Measurements from ENCODE around the gene FAM180A.

FAM180A gene

DNA sequence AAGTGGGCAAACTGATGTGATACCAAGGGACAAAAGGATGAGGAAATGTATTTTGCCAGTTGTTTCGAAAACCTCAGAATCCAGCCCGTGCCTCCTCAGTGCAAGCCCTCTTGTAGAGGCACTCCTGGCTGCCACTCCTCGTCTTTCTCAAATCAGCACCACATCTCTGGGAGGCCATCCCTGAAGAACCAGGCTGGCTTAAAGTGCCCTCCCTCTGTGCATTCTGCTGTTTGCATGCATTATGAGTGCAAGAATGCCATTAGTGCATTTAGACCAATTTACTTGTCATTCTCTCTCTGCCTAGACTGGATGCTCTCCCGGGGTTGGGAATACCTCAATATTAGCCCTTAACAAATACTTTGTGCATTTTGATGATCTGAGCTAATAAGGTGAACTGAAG lies 19.9 kb upstream of the FAM180A start:
- DNase-seq (ENCODE audit: low read depth), result no peak
- no peak for TF ChIP-seq CTCF (IDR thresholded peaks at IDR 0.05; ENCODE audit: control insufficient read depth, insufficient read depth, low read depth, low read length, missing control alignments)
- no peak overlapping the region for H3K4me3 ChIP-seq (ENCODE audit: control insufficient read depth, low read depth, low read length)

DNA sequence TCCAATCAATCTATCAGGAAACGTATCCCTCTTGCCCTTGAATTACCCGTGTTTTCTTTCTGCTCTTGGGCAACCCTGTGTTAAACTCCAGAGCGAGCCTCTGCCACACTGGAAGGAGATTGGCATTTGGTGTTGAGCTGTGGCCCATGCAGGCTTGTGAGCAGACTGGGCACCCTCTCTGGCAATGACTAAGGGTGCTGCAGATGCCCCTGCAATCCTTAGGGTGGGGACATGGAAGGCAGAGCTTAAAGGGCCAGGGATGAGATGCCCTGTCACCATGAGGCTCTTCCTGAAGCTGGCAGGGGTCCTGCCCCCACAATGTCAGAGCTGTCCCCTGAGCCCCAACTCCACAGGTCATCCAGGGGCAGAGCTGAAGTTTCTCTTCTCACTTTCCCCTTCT lies 19.5 kb upstream of the FAM180A start:
- DNase-seq (ENCODE audit: low read depth), result no peak
- TF ChIP-seq CTCF (IDR thresholded peaks at IDR 0.05; ENCODE audit: control insufficient read depth, insufficient read depth, low read depth, low read length, missing control alignments), result no peak
- H3K4me3 ChIP-seq (ENCODE audit: control insufficient read depth, low read depth, low read length), result no peak overlapping the region

DNA sequence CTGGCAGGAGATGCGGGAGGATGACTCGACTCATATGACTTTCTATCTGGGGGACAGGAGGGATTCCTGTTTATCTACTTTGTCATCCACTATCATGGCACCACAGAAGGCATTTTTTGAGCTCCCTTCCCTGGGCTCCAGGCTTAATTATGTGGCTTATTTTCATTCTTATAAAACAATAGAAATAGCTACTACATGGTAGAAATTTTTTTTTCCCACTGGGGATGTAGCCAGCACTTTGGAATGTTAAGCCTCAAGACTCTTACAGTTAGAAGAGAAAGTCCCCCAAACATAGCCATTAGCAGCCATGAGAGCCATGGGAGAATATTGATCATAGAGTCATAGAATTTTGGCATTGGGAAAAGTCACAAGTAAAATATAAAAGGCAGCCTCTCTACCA lies 14.6 kb upstream of the FAM180A start:
- H3K4me3 ChIP-seq (ENCODE audit: control insufficient read depth, low read depth, low read length), result no peak overlapping the region
- DNase-seq (ENCODE audit: low read depth), result no peak
- TF ChIP-seq CTCF (IDR thresholded peaks at IDR 0.05; ENCODE audit: control insufficient read depth, insufficient read depth, low read depth, low read length, missing control alignments), result no peak

- TF ChIP-seq CTCF (IDR thresholded peaks at IDR 0.05; ENCODE audit: control insufficient read depth, insufficient read depth, low read depth, low read length, missing control alignments), result no peak
- DNase-seq (ENCODE audit: low read depth), result no peak
- H3K4me3 ChIP-seq (ENCODE audit: control insufficient read depth, low read depth, low read length), result no peak overlapping the region
These were observed 13.3 kb upstream of the FAM180A start for GRCh38 chr7:135761751-135762488.

DNA sequence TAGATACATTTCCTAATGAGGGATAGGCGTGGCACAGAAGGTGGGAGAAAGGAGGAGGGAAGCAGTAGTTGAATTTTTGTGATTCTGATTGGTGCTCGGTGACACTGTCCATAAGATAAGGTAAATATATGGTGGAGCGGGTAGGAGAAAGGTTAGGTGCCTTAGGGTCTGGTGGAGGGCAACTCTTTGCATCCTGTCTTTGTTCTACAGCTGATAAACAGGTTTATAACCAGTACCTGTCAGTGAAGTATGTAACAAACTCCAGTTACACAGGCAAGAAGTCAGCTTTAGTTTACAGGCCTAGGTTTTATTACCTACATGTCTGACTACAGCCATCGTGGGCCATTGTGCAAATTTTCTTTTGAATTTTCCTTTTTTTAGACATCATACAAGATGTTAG lies 10.9 kb upstream of the FAM180A start:
- no peak for TF ChIP-seq CTCF (IDR thresholded peaks at IDR 0.05; ENCODE audit: control insufficient read depth, insufficient read depth, low read depth, low read length, missing control alignments)

DNA sequence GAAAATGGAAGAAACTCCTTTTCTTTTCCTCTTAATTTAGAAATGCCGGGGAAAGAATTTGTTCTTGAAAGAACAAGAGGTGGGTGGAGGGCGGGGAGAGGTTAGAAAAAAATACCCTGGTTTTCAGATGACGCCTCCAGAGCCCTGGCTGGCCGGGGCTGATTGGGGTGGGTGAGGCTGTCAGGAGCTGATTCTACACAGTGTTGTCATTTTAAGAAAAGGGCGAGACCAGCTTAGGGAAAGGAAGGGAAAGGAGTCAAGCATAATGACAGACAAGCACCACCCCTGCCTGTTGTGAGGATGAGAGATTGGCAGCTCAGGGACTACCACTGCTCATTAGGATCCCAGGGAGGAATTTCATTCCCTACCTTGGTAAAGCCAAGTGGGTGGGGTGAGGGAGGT lies 9.9 kb upstream of the FAM180A start:
- no peak for TF ChIP-seq CTCF (IDR thresholded peaks at IDR 0.05; ENCODE audit: control insufficient read depth, insufficient read depth, low read depth, low read length, missing control alignments)
- H3K4me3 ChIP-seq (ENCODE audit: control insufficient read depth, low read depth, low read length), result peak overlapping the region; percentile 37
- DNase-seq (ENCODE audit: low read depth), result no peak

More for the DNA sequence above, 10.9 kb upstream of the FAM180A start:
- H3K4me3 ChIP-seq (ENCODE audit: control insufficient read depth, low read depth, low read length), result no peak overlapping the region
- no peak for DNase-seq (ENCODE audit: low read depth)
